ENCODE results near the gene TENT5A. TPM values are rescaled to one million over a fixed set of nuclear protein-coding genes. Genes with fewer than 3 reads are reported as not detected.
"Not testable (repeated sequence)": the region's sequence is repeated elsewhere in the genome, so short reads cannot be mapped to it uniquely, and the experiment has no call there.

Gene TENT5A
- total and polyA plus RNA-seq, 4 donors = 4.0 to 13.6 (median 11.4) TPM

- no peak overlapping the region for H3K4me3 ChIP-seq (ENCODE audit: low read depth in 1 of 3, low read length in 3 of 3)
- peaks cover 0 to 8% (median 6%) of the 10 kb centered on the region in 4 donors for H3K4me1 ChIP-seq (ENCODE audit: control insufficient read depth in 4 of 4, insufficient read depth in 4 of 4, low read length in 3 of 4)
- no peaks in the 10 kb centered on the region for H3K9me3 ChIP-seq (ENCODE audit: control insufficient read depth in 4 of 4, low read length in 3 of 4)
- no peak for DNase-seq (ENCODE audit: low spot score)
- H3K36me3 ChIP-seq (ENCODE audit: control insufficient read depth in 4 of 4, insufficient read depth in 3 of 4, low read depth in 1 of 4, low read length in 3 of 4) = peaks cover 0 to 16% (median 5%) of the 10 kb centered on the region in 4 donors
- no peak overlapping the region for H3K27ac ChIP-seq (ENCODE audit: low read depth in 1 of 2, low read length in 2 of 2)
- 47% methylated on average over 1 of the region's 1 CpG for WGBS
- no peak overlapping the region for H3K9ac ChIP-seq (ENCODE audit: low read depth in 1 of 2, low read length in 2 of 2)
- no peaks in the 10 kb centered on the region for H3K27me3 ChIP-seq (ENCODE audit: control insufficient read depth in 4 of 4, insufficient read depth in 4 of 4, low read length in 3 of 4)
- TF ChIP-seq ZBTB33 (IDR thresholded peaks at IDR 0.05) = no peak
- no peak for TF ChIP-seq HNF4G (IDR thresholded peaks at IDR 0.05)
- no peak for TF ChIP-seq NR2F2 (IDR thresholded peaks at IDR 0.05)
- no peak for TF ChIP-seq YY1 (IDR thresholded peaks at IDR 0.05)
- no peak for TF ChIP-seq JUND (IDR thresholded peaks at IDR 0.05)
- no peak for TF ChIP-seq FOXA2 (IDR thresholded peaks at IDR 0.05)
- no peak for TF ChIP-seq RXRA (IDR thresholded peaks at IDR 0.05)
These were observed 8.8 kb downstream of the TENT5A start for GRCh38 chr6:81743649-81744048.

GRCh38 chr6:81741689-81742088 is 10.8 kb downstream of the TENT5A start:
- no peaks in the 10 kb centered on the region for H3K27me3 ChIP-seq (ENCODE audit: control insufficient read depth in 4 of 4, insufficient read depth in 4 of 4, low read length in 3 of 4)
- H3K9ac ChIP-seq (ENCODE audit: low read depth in 1 of 2, low read length in 2 of 2) = no peak overlapping the region
- H3K4me1 ChIP-seq (ENCODE audit: control insufficient read depth in 4 of 4, insufficient read depth in 4 of 4, low read length in 3 of 4) = peaks cover 0 to 2% (median 0%) of the 10 kb centered on the region in 4 donors
- TF ChIP-seq HNF4A (conservative IDR thresholded peaks at IDR 0.05) = peak in 1 of 2 donors; percentile 14
- no peak for TF ChIP-seq NR2F2 (IDR thresholded peaks at IDR 0.05)
- TF ChIP-seq ATF3 (IDR thresholded peaks at IDR 0.05) = no peak
- TF ChIP-seq HNF4G (IDR thresholded peaks at IDR 0.05) = no peak
- H3K27ac ChIP-seq (ENCODE audit: low read depth in 1 of 2, low read length in 2 of 2) = peak overlapping the region in 1 of 2 donors; percentile 30
- DNase-seq (ENCODE audit: low spot score) = no peak
- WGBS = 52% methylated on average over 2 of the region's 2 CpGs
- H3K36me3 ChIP-seq (ENCODE audit: control insufficient read depth in 4 of 4, insufficient read depth in 3 of 4, low read depth in 1 of 4, low read length in 3 of 4) = peaks cover 0 to 8% (median 3%) of the 10 kb centered on the region in 4 donors
- H3K4me3 ChIP-seq (ENCODE audit: low read depth in 1 of 3, low read length in 3 of 3) = no peak overlapping the region
- H3K9me3 ChIP-seq (ENCODE audit: control insufficient read depth in 4 of 4, low read length in 3 of 4) = no peaks in the 10 kb centered on the region

- not testable (repeated sequence) for H3K9ac ChIP-seq (ENCODE audit: low read depth in 1 of 2, low read length in 2 of 2); DNase-seq (ENCODE audit: low spot score); H3K27ac ChIP-seq (ENCODE audit: low read depth in 1 of 2, low read length in 2 of 2); H3K4me3 ChIP-seq (ENCODE audit: low read depth in 1 of 3, low read length in 3 of 3); H3K4me1 ChIP-seq (ENCODE audit: control insufficient read depth in 4 of 4, insufficient read depth in 4 of 4, low read length in 3 of 4); H3K9me3 ChIP-seq (ENCODE audit: control insufficient read depth in 4 of 4, low read length in 3 of 4); H3K27me3 ChIP-seq (ENCODE audit: control insufficient read depth in 4 of 4, insufficient read depth in 4 of 4, low read length in 3 of 4); H3K36me3 ChIP-seq (ENCODE audit: control insufficient read depth in 4 of 4, insufficient read depth in 3 of 4, low read depth in 1 of 4, low read length in 3 of 4)
These were observed 11.9 kb downstream of the TENT5A start for GRCh38 chr6:81740591-81740990.

- TF ChIP-seq YY1 (IDR thresholded peaks at IDR 0.05) (no peak), SP1 (IDR thresholded peaks at IDR 0.05) (no peak), RAD21 (IDR thresholded peaks at IDR 0.05) (no peak), RXRA (IDR thresholded peaks at IDR 0.05) (no peak)
- no peak overlapping the region for H3K27ac ChIP-seq (ENCODE audit: low read depth in 1 of 2, low read length in 2 of 2)
- 92% methylated on average over 6 of the region's 6 CpGs for WGBS
- DNase-seq (ENCODE audit: low spot score) = no peak
- no peak overlapping the region for H3K4me3 ChIP-seq (ENCODE audit: low read depth in 1 of 3, low read length in 3 of 3)
- H3K27me3 ChIP-seq (ENCODE audit: control insufficient read depth in 4 of 4, insufficient read depth in 4 of 4, low read length in 3 of 4) = no peaks in the 10 kb centered on the region
- H3K4me1 ChIP-seq (ENCODE audit: control insufficient read depth in 4 of 4, insufficient read depth in 4 of 4, low read length in 3 of 4) = peaks cover 0 to 2% (median 0%) of the 10 kb centered on the region in 4 donors
- H3K9me3 ChIP-seq (ENCODE audit: control insufficient read depth in 4 of 4, low read length in 3 of 4) = peaks cover 0 to 2% (median 0%) of the 10 kb centered on the region in 4 donors
- H3K9ac ChIP-seq (ENCODE audit: low read depth in 1 of 2, low read length in 2 of 2) = no peak overlapping the region
- no peaks in the 10 kb centered on the region for H3K36me3 ChIP-seq (ENCODE audit: control insufficient read depth in 4 of 4, insufficient read depth in 3 of 4, low read depth in 1 of 4, low read length in 3 of 4)
These were observed 13.0 kb downstream of the TENT5A start for GRCh38 chr6:81739230-81740195.

All from liver (tissue), 9 donors.